GM12873 (cell line): ENCODE results near the gene MAML2.

Experiments used
- TF ChIP-seq, protein P1 (sequence below): IDR thresholded peaks from 2 replicates; pipeline ENCODE4 v1.5.1; 2012; ENCODE audit warnings: low read depth, mild to moderate bottlenecking, moderate library complexity, low read length, control low read depth; ENCODE audit not compliant: insufficient read depth; ENCODE audit errors: missing control alignments

The MAML2 gene

DNA sequence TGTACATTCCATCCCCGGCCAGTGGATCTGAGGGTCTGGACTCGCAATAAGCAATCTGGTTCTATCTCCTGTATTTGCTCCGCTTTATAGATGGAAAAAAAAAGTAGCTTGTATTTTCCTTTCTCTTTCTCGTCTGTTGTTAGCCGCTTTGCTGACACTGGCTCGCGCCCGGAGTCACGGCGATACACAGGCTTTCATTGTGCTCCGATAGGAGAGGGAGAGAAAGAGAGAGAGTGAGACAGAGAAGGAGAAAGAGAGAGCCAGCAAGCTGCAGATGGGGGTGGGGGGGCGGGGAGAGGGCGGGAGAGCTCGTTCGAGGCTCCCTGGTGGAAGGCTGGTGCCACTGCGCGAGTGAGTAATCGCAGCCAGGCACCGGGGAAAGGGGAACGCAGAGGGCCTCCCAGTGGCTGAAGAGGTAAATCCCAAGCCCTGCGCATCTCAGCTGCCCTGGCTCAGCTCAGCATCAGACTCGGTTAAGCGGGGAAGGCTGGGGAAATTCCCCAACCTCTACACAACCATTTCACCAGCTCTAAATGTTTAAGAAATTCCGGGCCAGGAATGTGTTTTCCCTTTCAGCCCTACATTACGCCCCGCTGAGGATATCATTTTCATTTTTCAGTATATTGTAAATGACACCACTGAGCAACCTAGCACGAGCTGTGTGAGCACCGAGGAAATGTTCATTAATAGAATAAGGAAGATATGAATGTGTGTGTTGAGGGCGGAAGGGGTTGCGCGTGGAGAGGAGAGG, at the start of gene MAML2:
Gene MAML2, minus strand, starts transcription at position 235 of the 751 bp plus-strand sequence. CDS start 1,300 bp downstream, outside the sequence.
- TF ChIP-seq, protein P1, sequence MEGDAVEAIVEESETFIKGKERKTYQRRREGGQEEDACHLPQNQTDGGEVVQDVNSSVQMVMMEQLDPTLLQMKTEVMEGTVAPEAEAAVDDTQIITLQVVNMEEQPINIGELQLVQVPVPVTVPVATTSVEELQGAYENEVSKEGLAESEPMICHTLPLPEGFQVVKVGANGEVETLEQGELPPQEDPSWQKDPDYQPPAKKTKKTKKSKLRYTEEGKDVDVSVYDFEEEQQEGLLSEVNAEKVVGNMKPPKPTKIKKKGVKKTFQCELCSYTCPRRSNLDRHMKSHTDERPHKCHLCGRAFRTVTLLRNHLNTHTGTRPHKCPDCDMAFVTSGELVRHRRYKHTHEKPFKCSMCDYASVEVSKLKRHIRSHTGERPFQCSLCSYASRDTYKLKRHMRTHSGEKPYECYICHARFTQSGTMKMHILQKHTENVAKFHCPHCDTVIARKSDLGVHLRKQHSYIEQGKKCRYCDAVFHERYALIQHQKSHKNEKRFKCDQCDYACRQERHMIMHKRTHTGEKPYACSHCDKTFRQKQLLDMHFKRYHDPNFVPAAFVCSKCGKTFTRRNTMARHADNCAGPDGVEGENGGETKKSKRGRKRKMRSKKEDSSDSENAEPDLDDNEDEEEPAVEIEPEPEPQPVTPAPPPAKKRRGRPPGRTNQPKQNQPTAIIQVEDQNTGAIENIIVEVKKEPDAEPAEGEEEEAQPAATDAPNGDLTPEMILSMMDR = peak; percentile 89

DNA sequence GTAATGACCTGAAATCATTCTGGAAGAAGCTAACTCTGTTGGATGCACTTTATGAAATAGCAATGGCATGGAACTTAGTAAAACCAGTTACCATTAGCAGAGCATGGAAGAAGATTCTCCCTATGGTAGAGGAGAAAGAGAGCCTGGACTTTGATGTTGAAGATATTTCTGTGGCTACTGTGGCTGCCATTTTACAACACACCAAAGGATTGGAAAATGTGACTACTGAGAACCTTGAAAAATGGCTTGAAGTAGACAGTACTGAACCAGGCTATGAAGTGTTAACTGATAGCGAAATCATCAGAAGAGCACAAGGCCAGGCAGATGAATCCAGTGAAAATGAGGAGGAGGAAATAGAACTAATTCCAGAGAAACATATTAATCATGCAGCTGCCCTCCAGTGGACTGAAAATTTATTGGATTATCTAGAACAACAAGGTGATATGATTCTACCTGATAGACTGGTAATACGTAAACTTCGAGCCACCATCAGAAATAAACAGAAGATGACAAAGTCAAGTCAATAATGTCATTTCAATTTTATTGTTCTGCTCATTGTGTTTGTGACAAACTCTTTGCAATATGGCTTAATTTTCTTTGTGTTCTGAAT, 48.8 kb upstream of the MAML2 start:
- TF ChIP-seq, protein P1 = peak; percentile 12

DNA sequence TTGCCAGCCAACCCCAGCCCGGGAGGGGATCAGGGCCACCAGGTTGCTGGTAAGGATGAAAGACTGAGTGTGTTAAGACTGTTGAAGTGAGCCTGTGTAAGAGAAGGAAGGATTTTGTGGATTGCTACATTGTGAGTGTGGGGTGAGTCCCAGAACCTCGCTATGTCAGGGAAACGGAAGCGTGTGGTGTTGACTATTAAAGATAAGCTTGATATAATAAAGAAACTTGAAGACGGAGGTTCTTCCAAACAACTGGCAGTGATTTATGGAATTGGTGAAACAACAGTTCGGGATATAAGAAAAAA, 47.4 kb upstream of the MAML2 start:
- TF ChIP-seq, protein P1 = no peak

DNA sequence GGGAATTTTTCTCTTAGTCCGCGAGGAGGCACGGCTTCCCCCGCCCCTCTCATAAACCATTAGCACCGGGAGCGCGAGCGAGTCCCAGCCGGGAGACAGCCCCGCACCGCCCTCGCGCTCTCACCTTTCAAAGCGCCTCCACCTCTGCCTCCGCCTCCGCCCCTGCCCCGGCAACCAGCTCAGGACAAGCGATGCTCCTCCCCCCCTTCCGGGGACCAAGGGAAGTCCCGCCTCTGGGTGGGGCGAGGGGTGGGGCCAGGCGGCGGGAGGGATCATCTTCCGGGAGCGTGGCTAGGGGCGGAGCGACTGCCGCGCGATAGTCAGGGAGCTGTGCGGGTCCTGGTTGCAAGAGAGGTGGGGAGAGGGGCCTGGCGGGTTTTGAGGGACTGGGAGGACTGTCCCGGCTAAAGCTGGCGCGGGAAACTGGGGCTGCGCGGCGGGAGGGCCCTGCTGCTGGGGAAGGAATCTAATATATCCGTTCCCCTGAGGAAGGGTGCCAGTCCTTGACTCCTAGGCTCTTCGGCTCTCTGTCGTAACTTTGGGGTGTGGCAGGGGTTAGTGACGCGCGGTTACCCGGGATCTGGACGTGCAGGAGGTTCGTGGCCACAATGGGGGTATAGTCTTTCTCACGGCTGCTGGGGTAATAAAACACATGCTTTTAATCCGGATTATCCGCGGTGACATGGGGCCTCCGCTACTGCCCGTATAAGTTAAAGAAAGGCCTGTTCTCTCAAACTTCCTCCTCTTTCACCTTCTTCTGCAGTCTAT, 46.9 kb upstream of the MAML2 start, which contains the start of the genes CCDC82 and JRKL:
Gene CCDC82, minus strand, starts transcription at position 193 of the 768 bp plus-strand sequence. CDS start 5,165 bp downstream, outside the sequence.
Gene JRKL, plus strand, starts transcription at position 294 of the 768 bp plus-strand sequence. CDS start 637 bp downstream, outside the sequence.
- TF ChIP-seq, protein P1 = no peak

DNA sequence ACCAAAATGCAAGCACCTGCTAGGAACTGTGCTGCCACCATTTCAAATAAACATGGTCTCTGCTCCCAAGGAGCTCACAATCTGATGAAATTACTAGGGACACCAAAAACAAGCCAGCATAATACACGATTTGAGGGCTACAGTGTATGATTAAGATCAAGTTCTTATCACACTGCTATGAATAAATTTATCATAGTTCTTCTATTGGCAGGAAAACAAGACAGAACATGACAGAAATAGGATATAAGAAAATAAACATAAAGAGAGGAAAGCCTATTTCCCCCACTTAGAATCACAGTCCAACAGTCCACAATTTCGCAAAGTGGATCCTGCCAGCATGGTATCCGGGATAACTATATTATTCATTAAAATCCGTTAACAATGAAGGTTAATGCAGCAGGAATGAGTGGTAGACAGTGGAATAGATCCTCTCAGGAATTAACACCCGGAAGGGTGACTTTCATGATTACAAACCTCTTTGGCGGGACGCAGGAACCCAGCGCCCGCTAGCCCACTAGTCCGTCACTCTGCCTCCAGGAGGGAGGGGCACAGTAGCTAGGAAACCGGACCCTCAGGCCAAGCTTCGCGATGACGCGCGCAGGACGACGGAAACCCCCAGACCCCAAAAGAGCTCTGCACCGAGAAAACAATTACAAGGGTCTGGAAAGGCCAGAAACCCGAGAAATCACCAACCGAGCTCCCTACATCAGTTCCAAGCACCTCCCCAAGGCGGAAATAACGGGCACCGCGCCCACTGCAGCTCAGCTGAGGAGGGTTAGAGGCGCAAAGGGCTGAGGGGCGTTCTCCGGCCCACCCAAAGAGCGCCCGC, 46.1 kb upstream of the MAML2 start:
- TF ChIP-seq, protein P1 = no peak

DNA sequence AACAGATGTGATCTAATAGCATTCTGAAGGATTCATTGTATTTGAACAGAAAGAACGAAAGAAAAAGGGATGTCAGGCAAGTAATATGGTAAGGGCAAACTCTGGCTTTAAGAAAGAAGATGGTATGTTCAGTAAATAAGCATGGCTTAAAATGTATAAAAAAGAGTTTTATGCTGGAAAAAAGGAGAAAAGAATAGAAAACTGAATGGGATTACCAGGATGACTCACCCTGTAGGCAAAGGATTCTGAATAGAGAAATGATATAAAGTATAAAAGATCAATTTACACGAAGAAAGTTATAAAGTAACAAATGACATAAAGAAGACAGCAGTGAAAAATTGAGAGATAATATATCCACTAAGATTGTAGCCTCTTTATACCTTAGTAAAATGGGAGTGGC, 42.2 kb upstream of the MAML2 start:
- TF ChIP-seq, protein P1 = no peak
